DND-41 (cell line): ENCODE data around the gene CBX4.

Experiments
- EZH2 ChIP-seq: IDR thresholded peaks from 3 replicates; pipeline ENCODE4 v1.6.1; 2012; ENCODE audit warnings: borderline replicate concordance, low read depth, mild to moderate bottlenecking, moderate library complexity, low read length, inconsistent platforms; ENCODE audit not compliant: severe bottlenecking
- TF ChIP-seq, protein P1 (sequence below): IDR thresholded peaks from 2 replicates; pipeline ENCODE4 v1.5.1; 2012; ENCODE audit warnings: borderline replicate concordance, low read length, moderate library complexity, mild to moderate bottlenecking; ENCODE audit not compliant: poor library complexity, severe bottlenecking; ENCODE audit errors: extremely low read depth

GRCh38 chr17:79806863-79807720 is 32.1 kb downstream of the CBX4 start:
- no peak for TF ChIP-seq EZH2
- TF ChIP-seq, protein P1, sequence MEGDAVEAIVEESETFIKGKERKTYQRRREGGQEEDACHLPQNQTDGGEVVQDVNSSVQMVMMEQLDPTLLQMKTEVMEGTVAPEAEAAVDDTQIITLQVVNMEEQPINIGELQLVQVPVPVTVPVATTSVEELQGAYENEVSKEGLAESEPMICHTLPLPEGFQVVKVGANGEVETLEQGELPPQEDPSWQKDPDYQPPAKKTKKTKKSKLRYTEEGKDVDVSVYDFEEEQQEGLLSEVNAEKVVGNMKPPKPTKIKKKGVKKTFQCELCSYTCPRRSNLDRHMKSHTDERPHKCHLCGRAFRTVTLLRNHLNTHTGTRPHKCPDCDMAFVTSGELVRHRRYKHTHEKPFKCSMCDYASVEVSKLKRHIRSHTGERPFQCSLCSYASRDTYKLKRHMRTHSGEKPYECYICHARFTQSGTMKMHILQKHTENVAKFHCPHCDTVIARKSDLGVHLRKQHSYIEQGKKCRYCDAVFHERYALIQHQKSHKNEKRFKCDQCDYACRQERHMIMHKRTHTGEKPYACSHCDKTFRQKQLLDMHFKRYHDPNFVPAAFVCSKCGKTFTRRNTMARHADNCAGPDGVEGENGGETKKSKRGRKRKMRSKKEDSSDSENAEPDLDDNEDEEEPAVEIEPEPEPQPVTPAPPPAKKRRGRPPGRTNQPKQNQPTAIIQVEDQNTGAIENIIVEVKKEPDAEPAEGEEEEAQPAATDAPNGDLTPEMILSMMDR: no peak
